Kidney (tissue), 14 donors: ENCODE measurements around the gene GPX3. TPM values are rescaled to one million over a fixed set of nuclear protein-coding genes. Genes with fewer than 3 reads are reported as not detected.

ENCODE experiments used
- DNase-seq, 5 donors: peaks; one replicate each; pipeline ENCODE4 v3.0.0-alpha.2; 2013 to 2020
- FAIRE-seq: peaks from 2 replicates; lab custom pipeline; 2012; peaks lifted over from hg19 to GRCh38; lab: Jason Lieb, UNC
- H3K27ac ChIP-seq, 2 donors: one replicate each; pipeline ENCODE4 v1.7.0; 2013; ENCODE audit warnings: low read depth in 2 of 2, low read length in 2 of 2, inconsistent platforms in 1 of 2
- H3K27me3 ChIP-seq: one replicate; pipeline ENCODE4 v1.7.1; 2013; ENCODE audit warnings: low read length, inconsistent platforms; ENCODE audit not compliant: control insufficient read depth, insufficient read depth
- H3K36me3 ChIP-seq, 3 donors: one replicate each; pipeline versions ENCODE4 v1.7.0 to v1.7.1; 2013; ENCODE audit warnings: low read length in 3 of 3, control low read depth in 1 of 3, inconsistent platforms in 1 of 3; ENCODE audit not compliant: insufficient read depth in 3 of 3, control insufficient read depth in 2 of 3
- H3K4me1 ChIP-seq, 3 donors: one replicate each; pipeline versions ENCODE4 v1.7.0 to v1.7.1; 2013; ENCODE audit warnings: low read length in 3 of 3, inconsistent platforms in 1 of 3, low read depth in 1 of 3; ENCODE audit not compliant: control insufficient read depth in 2 of 3, insufficient read depth in 2 of 3
- H3K4me3 ChIP-seq, 3 donors: one replicate each; pipeline versions ENCODE4 v1.7.0 to v1.8.1; 2013; ENCODE audit warnings: low read length in 3 of 3, control low read depth in 1 of 3, inconsistent platforms in 1 of 3
- H3K9ac ChIP-seq, 3 donors: one replicate each; pipeline versions ENCODE4 v1.7.0 to v1.7.1; 2013; ENCODE audit warnings: low read length in 3 of 3, control low read depth in 1 of 3, inconsistent platforms in 1 of 3
- H3K9me3 ChIP-seq, 3 donors: one replicate each; pipeline versions ENCODE4 v1.7.0 to v1.7.1; 2013; ENCODE audit warnings: low read length in 3 of 3, control low read depth in 1 of 3, inconsistent platforms in 1 of 3; ENCODE audit not compliant: control insufficient read depth in 2 of 3, insufficient read depth in 1 of 3
- intact Hi-C: fragments of 100-400 bp; cut with DNase I; formaldehyde crosslinking; loops from one replicate; pipeline ENCODE4 v1.11.1; 2022
- polyA plus RNA-seq: library from polyadenylated mRNA; stranded (reverse); fragments of 350-450 nt; fragmentation: Illumina TruSeq; extraction: RNeasy Lipid Tissue Mini Kit (QIAGEN cat#74804); gene quantifications from one replicate; pipeline ENCODE4 v1.2.3, GENCODE V29; 2014; ENCODE audit warnings: low read depth, low replicate concordance; ENCODE audit not compliant: insufficient read depth
- total RNA-seq: library from RNA; stranded (reverse); fragmentation: NEBNext Ultra II Directional; extraction: Animal tissue kit (Norgen Biotek cat#: 25700); gene quantifications from one replicate; pipeline ENCODE4 v1.2.1, GENCODE V29; 2021
- TF ChIP-seq, protein P1 (sequence below): IDR thresholded peaks from 3 replicates; pipeline ENCODE4 v1.5.1; 2012; ENCODE audit warnings: mild to moderate bottlenecking, moderate library complexity, borderline replicate concordance; ENCODE audit not compliant: insufficient read depth; ENCODE audit errors: extremely low read depth
- donor health status: control.
- donor health status: control.
- donor health status: control.
- donor health status: control.
- donor health status: control.
- donor health status: DM: yes; HTN: yes; CAD: no.
- donor health status: Normal renal cell carcinoma (clear cell type).

The GPX3 gene
- total and polyA plus RNA-seq, 2 donors from 2014 or later, result 1,327 to 27,893 TPM

DNA sequence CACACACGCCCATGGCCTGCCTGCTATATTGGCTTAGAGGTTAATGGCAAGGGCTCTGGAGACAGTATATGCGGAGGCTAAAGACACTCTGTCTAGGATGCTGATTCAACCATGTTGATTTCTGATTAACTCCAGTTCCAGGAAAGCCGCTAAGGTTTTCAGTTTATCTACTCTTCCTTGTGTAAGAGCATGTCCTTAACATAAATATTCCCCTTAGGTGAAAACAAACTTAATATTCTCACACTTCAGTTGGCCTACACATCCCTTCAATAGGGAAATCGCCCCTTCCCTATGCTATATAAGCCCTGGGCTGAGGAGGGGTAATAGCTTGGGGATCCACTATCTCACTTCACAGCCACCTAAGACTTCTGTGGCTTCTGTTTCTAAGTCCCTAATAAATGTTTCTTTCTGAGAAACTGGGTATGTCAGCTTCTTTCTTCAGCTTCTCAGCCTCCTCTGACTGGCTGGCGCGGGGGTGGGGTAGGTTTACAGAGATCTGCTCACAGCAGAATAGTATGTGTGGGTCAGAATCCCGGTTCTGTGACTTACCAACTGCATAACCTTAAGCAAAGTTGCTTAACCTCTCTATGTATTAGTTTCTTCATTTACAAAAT is 4.3 kb upstream of the GPX3 start:
- Histone ChIP-seq H3K9ac (peak overlapping the region in 1 of 3 donors; percentile 16), H3K4me3 (peak overlapping the region in 1 of 3 donors; percentile 12), H3K4me1 (peaks cover 0 to 45% (median 11%) of the 10 kb centered on the region in 3 donors), H3K9me3 (no peaks in the 10 kb centered on the region), H3K27ac (peak overlapping the region; percentile 74 to 98), H3K36me3 (peaks cover 0 to 2% (median 0%) of the 10 kb centered on the region in 3 donors), H3K27me3 (no peaks in the 10 kb centered on the region)
- no peak for DNase-seq
- TF ChIP-seq, protein P1, sequence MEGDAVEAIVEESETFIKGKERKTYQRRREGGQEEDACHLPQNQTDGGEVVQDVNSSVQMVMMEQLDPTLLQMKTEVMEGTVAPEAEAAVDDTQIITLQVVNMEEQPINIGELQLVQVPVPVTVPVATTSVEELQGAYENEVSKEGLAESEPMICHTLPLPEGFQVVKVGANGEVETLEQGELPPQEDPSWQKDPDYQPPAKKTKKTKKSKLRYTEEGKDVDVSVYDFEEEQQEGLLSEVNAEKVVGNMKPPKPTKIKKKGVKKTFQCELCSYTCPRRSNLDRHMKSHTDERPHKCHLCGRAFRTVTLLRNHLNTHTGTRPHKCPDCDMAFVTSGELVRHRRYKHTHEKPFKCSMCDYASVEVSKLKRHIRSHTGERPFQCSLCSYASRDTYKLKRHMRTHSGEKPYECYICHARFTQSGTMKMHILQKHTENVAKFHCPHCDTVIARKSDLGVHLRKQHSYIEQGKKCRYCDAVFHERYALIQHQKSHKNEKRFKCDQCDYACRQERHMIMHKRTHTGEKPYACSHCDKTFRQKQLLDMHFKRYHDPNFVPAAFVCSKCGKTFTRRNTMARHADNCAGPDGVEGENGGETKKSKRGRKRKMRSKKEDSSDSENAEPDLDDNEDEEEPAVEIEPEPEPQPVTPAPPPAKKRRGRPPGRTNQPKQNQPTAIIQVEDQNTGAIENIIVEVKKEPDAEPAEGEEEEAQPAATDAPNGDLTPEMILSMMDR, result no peak
- intact Hi-C loops, result no loop called here
- FAIRE-seq, result no peak

DNA sequence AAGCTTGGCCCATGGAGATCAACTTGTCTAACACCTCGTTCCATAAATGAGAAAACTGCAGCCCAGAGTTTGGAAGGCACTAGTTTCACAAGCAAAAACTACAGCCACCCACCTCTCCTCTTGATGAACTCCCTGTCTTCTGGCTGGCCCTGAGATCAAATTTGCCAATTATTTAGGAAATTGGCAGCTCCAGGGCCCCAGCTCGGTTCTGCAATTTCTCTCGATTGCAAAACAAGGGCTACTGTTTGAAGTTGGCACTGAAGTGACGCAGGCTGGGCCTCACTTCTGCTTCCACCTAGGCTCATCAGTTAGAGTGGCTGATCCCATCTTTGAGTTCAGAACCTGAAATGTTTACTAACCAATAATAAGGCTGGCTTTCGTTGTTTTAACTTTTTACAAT is 3.7 kb upstream of the GPX3 start:
- Histone ChIP-seq H3K27me3 (no peaks in the 10 kb centered on the region), H3K27ac (peak overlapping the region; percentile 74 to 98), H3K4me1 (peaks cover 0 to 45% (median 12%) of the 10 kb centered on the region in 3 donors), H3K9me3 (no peaks in the 10 kb centered on the region), H3K36me3 (peaks cover 0 to 6% (median 2%) of the 10 kb centered on the region in 3 donors), H3K9ac (no peak overlapping the region), H3K4me3 (peak overlapping the region in 1 of 3 donors; percentile 92)
- intact Hi-C loops, result no loop called here
- TF ChIP-seq, protein P1, result no peak
- no peak for DNase-seq
- no peak for FAIRE-seq

DNA sequence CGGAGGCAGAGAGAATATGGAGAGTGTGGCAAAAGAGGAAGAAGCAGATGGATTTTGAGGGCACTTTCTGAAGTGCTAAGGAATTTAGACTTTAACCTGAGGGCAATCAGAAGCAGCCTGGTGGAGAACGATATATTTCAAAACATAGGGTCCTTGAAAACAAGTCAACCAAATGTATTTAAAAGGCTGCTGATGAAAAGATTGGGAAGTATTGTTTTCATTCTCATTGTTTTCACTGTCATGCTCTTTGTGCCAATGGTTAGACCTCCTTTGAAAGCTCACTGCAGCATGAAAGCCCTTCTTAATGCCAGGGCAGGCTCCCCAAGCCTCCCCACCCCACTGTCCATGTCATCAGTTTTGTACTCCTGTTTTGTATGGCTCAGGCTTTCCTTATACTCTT is 2.5 kb upstream of the GPX3 start:
- H3K27ac ChIP-seq, result peak overlapping the region; percentile 75 to 98
- TF ChIP-seq, protein P1, result no peak

More for the DNA sequence above, 2.5 kb upstream of the GPX3 start:
- peaks cover 0 to 15% (median 14%) of the 10 kb centered on the region in 3 donors for H3K36me3 ChIP-seq
- peak overlapping the region in 2 of 3 donors; percentile 37 to 92 for H3K4me3 ChIP-seq
- no peaks in the 10 kb centered on the region for H3K27me3 ChIP-seq
- FAIRE-seq, result no peak
- H3K9me3 ChIP-seq, result no peaks in the 10 kb centered on the region
- intact Hi-C loops, result no loop called here
- peaks cover 0 to 49% (median 17%) of the 10 kb centered on the region in 3 donors for H3K4me1 ChIP-seq
- DNase-seq, result no peak
- H3K9ac ChIP-seq, result peak overlapping the region in 1 of 3 donors; percentile 8
